Liver (tissue), 9 donors: Measurements from ENCODE around the gene PRIMA1. TPM values are rescaled to one million over a fixed set of nuclear protein-coding genes. Genes with fewer than 3 reads are reported as not detected.

Source experiments
- DNase-seq: peaks from one replicate; pipeline ENCODE4 v3.0.0-alpha.2; 2017; ENCODE audit warnings: low spot score
- H3K27ac ChIP-seq, 2 donors: one replicate each; pipeline ENCODE4 v1.7.0; 2013; ENCODE audit warnings: inconsistent platforms in 2 of 2, low read length in 2 of 2, control low read depth in 1 of 2, low read depth in 1 of 2, mild to moderate bottlenecking in 1 of 2
- H3K27me3 ChIP-seq, 4 donors: one replicate each; pipeline versions ENCODE4 v1.6.1 to v1.7.0; 2013; ENCODE audit warnings: low read length in 3 of 4, inconsistent platforms in 1 of 4, mild to moderate bottlenecking in 1 of 4, moderate library complexity in 1 of 4; ENCODE audit not compliant: control insufficient read depth in 4 of 4, insufficient read depth in 4 of 4
- H3K36me3 ChIP-seq, 4 donors: one replicate each; pipeline versions ENCODE4 v1.6.1 to v1.7.0; 2013; ENCODE audit warnings: low read length in 3 of 4, mild to moderate bottlenecking in 3 of 4, low read depth in 1 of 4, moderate library complexity in 1 of 4; ENCODE audit not compliant: control insufficient read depth in 4 of 4, insufficient read depth in 3 of 4
- H3K4me1 ChIP-seq, 4 donors: one replicate each; pipeline versions ENCODE4 v1.6.1 to v1.7.0; 2013; ENCODE audit warnings: low read length in 3 of 4, mild to moderate bottlenecking in 3 of 4, moderate library complexity in 1 of 4; ENCODE audit not compliant: control insufficient read depth in 4 of 4, insufficient read depth in 4 of 4
- H3K4me3 ChIP-seq, 3 donors: one replicate each; pipeline versions ENCODE4 v1.6.1 to v1.7.0; 2013; ENCODE audit warnings: low read length in 3 of 3, control low read depth in 1 of 3, low read depth in 1 of 3, mild to moderate bottlenecking in 1 of 3
- H3K9ac ChIP-seq, 2 donors: one replicate each; pipeline ENCODE4 v1.7.0; 2013; ENCODE audit warnings: low read length in 2 of 2, mild to moderate bottlenecking in 2 of 2, moderate library complexity in 2 of 2, control low read depth in 1 of 2, low read depth in 1 of 2
- H3K9me3 ChIP-seq, 4 donors: one replicate each; pipeline versions ENCODE4 v1.6.1 to v1.7.0; 2013; ENCODE audit warnings: low read length in 3 of 4; ENCODE audit not compliant: control insufficient read depth in 4 of 4
- EGR1 ChIP-seq, 2 donors: IDR thresholded peaks; 2 replicates each; pipeline ENCODE4 v1.6.1; 2016 to 2018; ENCODE audit warnings: antibody characterized with exemption in 2 of 2, low read depth in 2 of 2
- FOXA1 ChIP-seq: IDR thresholded peaks from 2 replicates; pipeline ENCODE4 v1.6.1; 2016; ENCODE audit warnings: antibody characterized with exemption
- FOXA2 ChIP-seq: IDR thresholded peaks from 2 replicates; pipeline ENCODE4 v1.6.1; 2016; ENCODE audit warnings: antibody characterized with exemption
- GABPA ChIP-seq, 2 donors: IDR thresholded peaks in 1 of 2; conservative IDR thresholded peaks in 1 of 2; 2 replicates each; pipeline ENCODE4 v1.6.1; 2016; ENCODE audit warnings: antibody characterized with exemption in 2 of 2, mild to moderate bottlenecking in 1 of 2, moderate library complexity in 1 of 2
- HNF4A ChIP-seq, 2 donors: conservative IDR thresholded peaks; 2 replicates each; pipeline ENCODE4 v1.6.1; 2016; ENCODE audit warnings: antibody characterized with exemption in 2 of 2, mild to moderate bottlenecking in 2 of 2
- HNF4G ChIP-seq: IDR thresholded peaks from 2 replicates; pipeline ENCODE4 v1.6.1; 2016; ENCODE audit warnings: antibody characterized with exemption
- JUND ChIP-seq, 2 donors: IDR thresholded peaks; 2 replicates each; pipeline ENCODE4 v1.6.1; 2016; ENCODE audit warnings: antibody characterized with exemption in 2 of 2
- NR2F2 ChIP-seq: IDR thresholded peaks from 2 replicates; pipeline ENCODE4 v1.6.1; 2016; ENCODE audit warnings: antibody characterized with exemption
- RAD21 ChIP-seq, 2 donors: IDR thresholded peaks; 2 replicates each; pipeline ENCODE4 v1.6.1; 2016; ENCODE audit warnings: antibody characterized with exemption in 2 of 2, mild to moderate bottlenecking in 2 of 2
- RXRA ChIP-seq, 2 donors: IDR thresholded peaks; 2 replicates each; pipeline ENCODE4 v1.6.1; 2017 to 2018; ENCODE audit warnings: antibody characterized with exemption in 2 of 2, mild to moderate bottlenecking in 1 of 2
- SP1 ChIP-seq: IDR thresholded peaks from 2 replicates; pipeline ENCODE4 v1.6.1; 2018; ENCODE audit warnings: antibody characterized with exemption, mild to moderate bottlenecking
- TAF1 ChIP-seq: conservative IDR thresholded peaks from 2 replicates; pipeline ENCODE4 v1.6.1; 2016; ENCODE audit warnings: antibody characterized with exemption, mild to moderate bottlenecking
- YY1 ChIP-seq: IDR thresholded peaks from 2 replicates; pipeline ENCODE4 v1.6.1; 2016; ENCODE audit warnings: antibody characterized with exemption, mild to moderate bottlenecking
- WGBS: extraction: QIAGEN DNeasy Blood & Tissue Kit; methylation state at CpG from one replicate; pipeline ENCODE4 v1.1.7; 2013; 5-methylcytosine and 5-hydroxymethylcytosine counted together
- polyA plus RNA-seq, 2 donors: library from polyadenylated mRNA; stranded (reverse) in 1 of 2; unstranded in 1 of 2; fragments of 200-250 nt in 1 of 2; fragments of >200 nt in 1 of 2; fragmentation: Nextera tagmentation in 1 of 2; extraction: Ambion mirVana in 1 of 2; gene quantifications; one replicate each; pipeline versions ENCODE4 v1.2.1 to v1.2.3, GENCODE V29; 2013 to 2015
- total RNA-seq, 2 donors: library from RNA; depleted of rRNA; stranded (reverse); fragments of >200 nt; gene quantifications; one replicate each; pipeline ENCODE4 v1.2.3, GENCODE V29; 2014
- TF ChIP-seq, protein P1 (sequence below): IDR thresholded peaks from 2 replicates; pipeline ENCODE4 v1.6.1; 2016; ENCODE audit warnings: antibody characterized with exemption
- TF ChIP-seq, protein P2 (sequence below): IDR thresholded peaks from 2 replicates; pipeline ENCODE4 v1.6.1; 2016; ENCODE audit warnings: antibody characterized with exemption
- TF ChIP-seq, protein P3 (sequence below): fragments of 150-350 bp; IDR thresholded peaks from 2 replicates; pipeline ENCODE4 v1.5.1; 2017; ENCODE audit warnings: improper control_type of control experiment, low read depth, low read length; ENCODE audit not compliant: missing input control
- TF ChIP-seq, protein P4 (sequence below): IDR thresholded peaks from 2 replicates; pipeline ENCODE4 v1.6.1; 2016; ENCODE audit warnings: antibody characterized with exemption, mild to moderate bottlenecking
- TF ChIP-seq, protein P5 (sequence below): IDR thresholded peaks from 2 replicates; pipeline ENCODE4 v1.6.1; 2016; ENCODE audit warnings: antibody characterized with exemption
- donor health status: healthy.
- donor health status: healthy.
- donor health status: healthy.
- donor health status: healthy.
- donor health status: healthy.

PRIMA1 gene
- total and polyA plus RNA-seq, 4 donors, result 0.08 to 0.38 (median 0.13) TPM; not detected in 1

DNA sequence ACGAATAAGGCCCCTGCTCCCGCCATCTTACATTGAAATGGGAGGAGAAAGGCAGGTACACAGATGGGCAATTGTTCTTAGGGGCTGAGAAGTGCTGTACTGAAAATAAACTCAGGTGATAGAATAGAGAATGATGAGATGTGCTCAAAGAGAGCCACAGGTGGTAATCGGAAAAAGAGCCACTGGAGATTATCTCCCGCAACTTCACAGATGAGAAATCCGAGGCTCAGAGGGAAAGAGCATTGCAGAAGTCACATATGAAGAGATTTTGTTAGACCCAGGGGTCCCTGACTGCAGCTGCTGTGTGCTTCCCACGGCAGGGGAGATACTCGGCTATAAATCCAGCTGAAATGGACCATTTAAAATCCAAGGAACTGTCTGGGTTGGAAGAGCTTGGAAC is 73.7 kb downstream of the PRIMA1 start:
- 75% methylated on average over 7 of the region's 7 CpGs for WGBS
- Histone ChIP-seq H3K9me3 (no peaks in the 10 kb centered on the region), H3K4me3 (no peak overlapping the region), H3K27me3 (no peaks in the 10 kb centered on the region), H3K4me1 (no peaks in the 10 kb centered on the region), H3K9ac (no peak overlapping the region), H3K27ac (no peak overlapping the region), H3K36me3 (no peaks in the 10 kb centered on the region)
- no peak for TF ChIP-seq EGR1 (IDR thresholded peaks at IDR 0.05; ENCODE audit: low read depth in 2 of 2)
- no peak for TF ChIP-seq HNF4A (conservative IDR thresholded peaks at IDR 0.05)
- no peak for TF ChIP-seq HNF4G
- DNase-seq, result no peak

DNA sequence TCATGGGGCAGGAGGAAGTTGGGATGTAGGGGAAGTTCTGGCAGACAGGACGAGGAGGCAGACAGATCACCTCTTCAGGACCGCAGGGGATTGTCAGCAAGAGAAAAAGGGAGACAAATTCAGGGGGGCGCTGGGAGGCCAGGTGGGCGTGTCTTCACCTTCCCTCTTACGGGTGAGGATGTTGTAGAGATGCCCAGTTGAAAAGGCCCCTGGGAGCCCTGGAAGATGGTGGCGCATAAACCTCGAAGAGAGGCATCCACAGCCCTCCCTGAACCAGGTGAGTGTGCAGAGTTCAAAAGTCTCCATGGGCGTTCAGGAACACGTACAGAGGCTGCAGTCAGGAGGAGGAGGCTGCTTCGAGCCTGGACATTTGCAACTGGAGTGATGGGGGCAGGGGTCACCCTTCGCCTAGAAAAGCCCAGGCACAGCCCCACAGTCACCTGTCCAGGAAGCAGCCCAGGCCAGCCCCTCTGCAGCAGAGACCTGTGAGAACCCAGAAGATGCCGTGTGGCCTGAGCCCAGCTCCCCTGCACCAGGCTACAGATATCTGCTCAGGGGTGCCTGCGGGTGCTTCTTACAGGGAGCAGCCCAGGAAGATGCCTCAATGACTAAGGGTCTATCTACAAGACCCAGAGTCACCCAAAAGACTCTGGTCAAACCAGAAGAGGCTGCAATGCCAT is 74.4 kb downstream of the PRIMA1 start:
- 52% methylated on average over 13 of the region's 13 CpGs for WGBS
- Histone ChIP-seq H3K4me3 (no peak overlapping the region), H3K4me1 (no peaks in the 10 kb centered on the region), H3K36me3 (no peaks in the 10 kb centered on the region), H3K27me3 (no peaks in the 10 kb centered on the region), H3K9me3 (no peaks in the 10 kb centered on the region), H3K9ac (no peak overlapping the region), H3K27ac (no peak overlapping the region)
- no peak for TF ChIP-seq EGR1 (IDR thresholded peaks at IDR 0.05; ENCODE audit: low read depth in 2 of 2)
- TF ChIP-seq, protein P1, sequence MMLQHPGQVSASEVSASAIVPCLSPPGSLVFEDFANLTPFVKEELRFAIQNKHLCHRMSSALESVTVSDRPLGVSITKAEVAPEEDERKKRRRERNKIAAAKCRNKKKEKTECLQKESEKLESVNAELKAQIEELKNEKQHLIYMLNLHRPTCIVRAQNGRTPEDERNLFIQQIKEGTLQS, result no peak
- TF ChIP-seq, protein P2, sequence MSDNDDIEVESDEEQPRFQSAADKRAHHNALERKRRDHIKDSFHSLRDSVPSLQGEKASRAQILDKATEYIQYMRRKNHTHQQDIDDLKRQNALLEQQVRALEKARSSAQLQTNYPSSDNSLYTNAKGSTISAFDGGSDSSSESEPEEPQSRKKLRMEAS, result no peak
- TF ChIP-seq HNF4A (conservative IDR thresholded peaks at IDR 0.05), result no peak
- TF ChIP-seq TAF1, result no peak
- TF ChIP-seq RAD21 (IDR thresholded peaks at IDR 0.05), result no peak
- TF ChIP-seq NR2F2, result no peak
- TF ChIP-seq YY1, result no peak
- TF ChIP-seq HNF4G, result no peak
- TF ChIP-seq, protein P3, sequence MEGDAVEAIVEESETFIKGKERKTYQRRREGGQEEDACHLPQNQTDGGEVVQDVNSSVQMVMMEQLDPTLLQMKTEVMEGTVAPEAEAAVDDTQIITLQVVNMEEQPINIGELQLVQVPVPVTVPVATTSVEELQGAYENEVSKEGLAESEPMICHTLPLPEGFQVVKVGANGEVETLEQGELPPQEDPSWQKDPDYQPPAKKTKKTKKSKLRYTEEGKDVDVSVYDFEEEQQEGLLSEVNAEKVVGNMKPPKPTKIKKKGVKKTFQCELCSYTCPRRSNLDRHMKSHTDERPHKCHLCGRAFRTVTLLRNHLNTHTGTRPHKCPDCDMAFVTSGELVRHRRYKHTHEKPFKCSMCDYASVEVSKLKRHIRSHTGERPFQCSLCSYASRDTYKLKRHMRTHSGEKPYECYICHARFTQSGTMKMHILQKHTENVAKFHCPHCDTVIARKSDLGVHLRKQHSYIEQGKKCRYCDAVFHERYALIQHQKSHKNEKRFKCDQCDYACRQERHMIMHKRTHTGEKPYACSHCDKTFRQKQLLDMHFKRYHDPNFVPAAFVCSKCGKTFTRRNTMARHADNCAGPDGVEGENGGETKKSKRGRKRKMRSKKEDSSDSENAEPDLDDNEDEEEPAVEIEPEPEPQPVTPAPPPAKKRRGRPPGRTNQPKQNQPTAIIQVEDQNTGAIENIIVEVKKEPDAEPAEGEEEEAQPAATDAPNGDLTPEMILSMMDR, result no peak
- no peak for TF ChIP-seq SP1
- TF ChIP-seq JUND (IDR thresholded peaks at IDR 0.05), result no peak
- TF ChIP-seq RXRA (IDR thresholded peaks at IDR 0.05), result no peak
- TF ChIP-seq, protein P4, sequence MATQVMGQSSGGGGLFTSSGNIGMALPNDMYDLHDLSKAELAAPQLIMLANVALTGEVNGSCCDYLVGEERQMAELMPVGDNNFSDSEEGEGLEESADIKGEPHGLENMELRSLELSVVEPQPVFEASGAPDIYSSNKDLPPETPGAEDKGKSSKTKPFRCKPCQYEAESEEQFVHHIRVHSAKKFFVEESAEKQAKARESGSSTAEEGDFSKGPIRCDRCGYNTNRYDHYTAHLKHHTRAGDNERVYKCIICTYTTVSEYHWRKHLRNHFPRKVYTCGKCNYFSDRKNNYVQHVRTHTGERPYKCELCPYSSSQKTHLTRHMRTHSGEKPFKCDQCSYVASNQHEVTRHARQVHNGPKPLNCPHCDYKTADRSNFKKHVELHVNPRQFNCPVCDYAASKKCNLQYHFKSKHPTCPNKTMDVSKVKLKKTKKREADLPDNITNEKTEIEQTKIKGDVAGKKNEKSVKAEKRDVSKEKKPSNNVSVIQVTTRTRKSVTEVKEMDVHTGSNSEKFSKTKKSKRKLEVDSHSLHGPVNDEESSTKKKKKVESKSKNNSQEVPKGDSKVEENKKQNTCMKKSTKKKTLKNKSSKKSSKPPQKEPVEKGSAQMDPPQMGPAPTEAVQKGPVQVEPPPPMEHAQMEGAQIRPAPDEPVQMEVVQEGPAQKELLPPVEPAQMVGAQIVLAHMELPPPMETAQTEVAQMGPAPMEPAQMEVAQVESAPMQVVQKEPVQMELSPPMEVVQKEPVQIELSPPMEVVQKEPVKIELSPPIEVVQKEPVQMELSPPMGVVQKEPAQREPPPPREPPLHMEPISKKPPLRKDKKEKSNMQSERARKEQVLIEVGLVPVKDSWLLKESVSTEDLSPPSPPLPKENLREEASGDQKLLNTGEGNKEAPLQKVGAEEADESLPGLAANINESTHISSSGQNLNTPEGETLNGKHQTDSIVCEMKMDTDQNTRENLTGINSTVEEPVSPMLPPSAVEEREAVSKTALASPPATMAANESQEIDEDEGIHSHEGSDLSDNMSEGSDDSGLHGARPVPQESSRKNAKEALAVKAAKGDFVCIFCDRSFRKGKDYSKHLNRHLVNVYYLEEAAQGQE, result no peak
- TF ChIP-seq GABPA (IDR thresholded peaks at IDR 0.05 in 1 of 2, conservative IDR thresholded peaks at IDR 0.05 in 1 of 2), result no peak
- no peak for TF ChIP-seq FOXA1
- no peak for TF ChIP-seq FOXA2
- TF ChIP-seq, protein P5, sequence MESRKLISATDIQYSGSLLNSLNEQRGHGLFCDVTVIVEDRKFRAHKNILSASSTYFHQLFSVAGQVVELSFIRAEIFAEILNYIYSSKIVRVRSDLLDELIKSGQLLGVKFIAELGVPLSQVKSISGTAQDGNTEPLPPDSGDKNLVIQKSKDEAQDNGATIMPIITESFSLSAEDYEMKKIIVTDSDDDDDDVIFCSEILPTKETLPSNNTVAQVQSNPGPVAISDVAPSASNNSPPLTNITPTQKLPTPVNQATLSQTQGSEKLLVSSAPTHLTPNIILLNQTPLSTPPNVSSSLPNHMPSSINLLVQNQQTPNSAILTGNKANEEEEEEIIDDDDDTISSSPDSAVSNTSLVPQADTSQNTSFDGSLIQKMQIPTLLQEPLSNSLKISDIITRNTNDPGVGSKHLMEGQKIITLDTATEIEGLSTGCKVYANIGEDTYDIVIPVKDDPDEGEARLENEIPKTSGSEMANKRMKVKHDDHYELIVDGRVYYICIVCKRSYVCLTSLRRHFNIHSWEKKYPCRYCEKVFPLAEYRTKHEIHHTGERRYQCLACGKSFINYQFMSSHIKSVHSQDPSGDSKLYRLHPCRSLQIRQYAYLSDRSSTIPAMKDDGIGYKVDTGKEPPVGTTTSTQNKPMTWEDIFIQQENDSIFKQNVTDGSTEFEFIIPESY, result no peak
- no peak for DNase-seq
